T-helper 1 cell treated with Interleukin-12 subunit alpha and Interleukin-12 subunit beta and Interleukin-4 antibody, amounts not matched to agents 30 μg/mL and 1 μg/mL, for 36 hours (primary cell): ENCODE results near the gene PFKM.

Source experiments
- H3K27ac Mint-ChIP-seq: one replicate; pipeline ENCODE4 v1.8.0; 2021; ENCODE audit warnings: mild to moderate bottlenecking, mixed read lengths
- H3K27me3 Mint-ChIP-seq: one replicate; pipeline ENCODE4 v1.8.0; 2021; ENCODE audit warnings: low read depth, mixed read lengths
- H3K36me3 Mint-ChIP-seq: one replicate; pipeline ENCODE4 v1.8.0; 2021; ENCODE audit warnings: low read depth, mixed read lengths
- H3K4me1 Mint-ChIP-seq: one replicate; pipeline ENCODE4 v1.8.0; 2021; ENCODE audit warnings: low read depth, mixed read lengths
- H3K4me3 Mint-ChIP-seq: one replicate; pipeline ENCODE4 v1.8.0; 2021; ENCODE audit warnings: mild to moderate bottlenecking, moderate library complexity, mixed read lengths
- H3K9me3 Mint-ChIP-seq: one replicate; pipeline ENCODE4 v1.8.0; 2021; ENCODE audit warnings: mixed read lengths

PFKM gene

GRCh38 chr12:48180857-48181495 is 61.8 kb downstream of the PFKM start:
- Mint-ChIP-seq H3K9me3 (no peaks in the 10 kb centered on the region), H3K4me3 (no peak overlapping the region), H3K36me3 (no peaks in the 10 kb centered on the region), H3K4me1 (peaks cover 15% of the 10 kb centered on the region), H3K27me3 (peaks cover 73% of the 10 kb centered on the region), H3K27ac (no peak overlapping the region)

DNA sequence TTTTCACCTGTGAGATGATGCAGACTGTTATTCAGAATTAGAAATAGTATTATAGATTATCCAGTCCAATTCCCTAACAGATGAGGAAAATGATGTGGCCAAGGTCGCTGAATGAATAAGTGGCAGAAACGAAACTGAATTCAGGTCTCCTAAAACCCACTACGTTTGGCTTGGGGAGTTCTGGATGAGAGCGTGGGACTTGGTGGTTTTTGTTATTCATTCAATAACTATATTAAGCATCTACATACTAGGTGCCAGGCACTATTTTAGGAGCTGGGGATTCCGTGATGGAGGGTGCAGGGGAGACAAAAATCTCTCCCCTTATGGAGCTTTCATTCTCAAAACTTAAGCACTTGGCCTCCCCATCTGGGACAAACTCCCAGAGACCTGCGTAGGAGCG is 63.5 kb downstream of the PFKM start:
- Mint-ChIP-seq H3K27ac (no peak overlapping the region), H3K9me3 (no peaks in the 10 kb centered on the region), H3K4me3 (peak overlapping the region; percentile 88), H3K4me1 (peaks cover 13% of the 10 kb centered on the region), H3K36me3 (no peaks in the 10 kb centered on the region), H3K27me3 (peaks cover 80% of the 10 kb centered on the region)

DNA sequence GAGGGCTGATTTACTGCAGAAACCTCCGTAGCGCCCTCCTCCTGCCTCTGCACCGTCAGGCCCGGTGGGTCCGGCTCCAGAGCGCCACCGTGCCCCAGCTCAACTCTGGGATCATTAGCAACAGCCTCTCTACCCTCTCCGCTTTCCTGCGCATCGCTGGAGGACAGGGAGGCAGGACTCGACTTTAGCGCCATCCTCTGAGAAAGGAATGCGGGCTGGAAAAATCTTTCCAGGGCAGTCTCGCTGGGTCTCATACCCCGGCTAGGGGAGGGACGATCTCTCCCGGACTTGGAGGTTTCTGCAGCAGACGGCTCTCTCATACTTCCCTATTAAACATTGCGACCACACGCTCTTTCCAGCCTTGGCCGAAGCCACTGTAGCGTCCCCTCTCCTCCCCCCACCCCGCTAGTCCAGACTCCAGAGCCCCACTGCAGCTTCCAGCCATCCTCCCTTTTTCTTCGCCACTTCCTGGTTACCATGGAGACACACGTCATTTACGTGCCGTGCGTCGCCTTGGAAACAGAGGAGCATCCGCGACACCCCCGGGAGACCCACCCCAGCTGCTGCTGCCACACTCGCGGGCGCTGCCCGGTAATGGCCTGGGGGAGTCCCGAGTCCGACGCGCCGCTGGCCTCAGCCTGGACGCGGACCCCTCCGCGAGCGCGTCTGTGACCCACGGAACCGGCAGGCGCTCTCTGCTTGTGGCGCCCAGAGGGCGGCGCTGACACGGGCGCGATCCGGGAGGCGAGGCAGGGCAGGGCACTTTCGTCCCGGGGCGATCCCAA is 64.1 kb downstream of the PFKM start, which contains the start of gene CCDC184:
Gene CCDC184 (plus strand): TSS at position 554 of the 785 bp plus-strand sequence. CDS start 479 bp downstream, outside the sequence.
- Mint-ChIP-seq H3K36me3 (no peaks in the 10 kb centered on the region), H3K9me3 (no peaks in the 10 kb centered on the region), H3K27me3 (peaks cover 80% of the 10 kb centered on the region)

GRCh38 chr12:48183876-48184548 is 64.8 kb downstream of the PFKM start:
- no peaks in the 10 kb centered on the region for H3K36me3 Mint-ChIP-seq
- H3K4me3 Mint-ChIP-seq: peak overlapping the region; percentile 66
- H3K4me1 Mint-ChIP-seq: peaks cover 13% of the 10 kb centered on the region
- no peaks in the 10 kb centered on the region for H3K9me3 Mint-ChIP-seq
- H3K27ac Mint-ChIP-seq: peak overlapping the region; percentile 6
- peaks cover 78% of the 10 kb centered on the region for H3K27me3 Mint-ChIP-seq

More for the DNA sequence above, 64.1 kb downstream of the PFKM start, which contains the start of gene CCDC184:
- peaks cover 13% of the 10 kb centered on the region for H3K4me1 Mint-ChIP-seq
- H3K4me3 Mint-ChIP-seq: peak within 1 kb of the TSS; percentile 88
- H3K27ac Mint-ChIP-seq: peak within 1 kb of the TSS; percentile 67

DNA sequence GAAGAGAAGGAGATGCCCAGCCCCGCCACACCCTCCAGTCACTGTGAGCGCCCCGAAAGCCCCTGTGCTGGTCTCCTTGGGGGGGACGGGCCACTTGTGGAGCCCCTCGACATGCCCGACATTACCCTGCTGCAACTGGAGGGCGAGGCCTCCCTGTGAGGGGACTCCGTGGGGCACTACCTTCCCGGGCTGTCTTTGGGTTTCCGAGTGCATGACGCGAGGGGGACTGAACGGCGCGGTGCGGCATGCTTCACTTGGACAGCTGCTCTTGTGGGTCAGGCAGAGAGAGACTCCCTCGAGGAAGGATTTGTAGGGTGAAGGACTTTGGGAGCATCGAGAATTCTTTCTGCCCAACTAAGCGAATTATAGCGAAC is 65.4 kb downstream of the PFKM start:
- no peaks in the 10 kb centered on the region for H3K9me3 Mint-ChIP-seq
- H3K27ac Mint-ChIP-seq: no peak overlapping the region
- peaks cover 78% of the 10 kb centered on the region for H3K27me3 Mint-ChIP-seq
- no peaks in the 10 kb centered on the region for H3K36me3 Mint-ChIP-seq
- H3K4me3 Mint-ChIP-seq: peak overlapping the region; percentile 48
- peaks cover 13% of the 10 kb centered on the region for H3K4me1 Mint-ChIP-seq

DNA sequence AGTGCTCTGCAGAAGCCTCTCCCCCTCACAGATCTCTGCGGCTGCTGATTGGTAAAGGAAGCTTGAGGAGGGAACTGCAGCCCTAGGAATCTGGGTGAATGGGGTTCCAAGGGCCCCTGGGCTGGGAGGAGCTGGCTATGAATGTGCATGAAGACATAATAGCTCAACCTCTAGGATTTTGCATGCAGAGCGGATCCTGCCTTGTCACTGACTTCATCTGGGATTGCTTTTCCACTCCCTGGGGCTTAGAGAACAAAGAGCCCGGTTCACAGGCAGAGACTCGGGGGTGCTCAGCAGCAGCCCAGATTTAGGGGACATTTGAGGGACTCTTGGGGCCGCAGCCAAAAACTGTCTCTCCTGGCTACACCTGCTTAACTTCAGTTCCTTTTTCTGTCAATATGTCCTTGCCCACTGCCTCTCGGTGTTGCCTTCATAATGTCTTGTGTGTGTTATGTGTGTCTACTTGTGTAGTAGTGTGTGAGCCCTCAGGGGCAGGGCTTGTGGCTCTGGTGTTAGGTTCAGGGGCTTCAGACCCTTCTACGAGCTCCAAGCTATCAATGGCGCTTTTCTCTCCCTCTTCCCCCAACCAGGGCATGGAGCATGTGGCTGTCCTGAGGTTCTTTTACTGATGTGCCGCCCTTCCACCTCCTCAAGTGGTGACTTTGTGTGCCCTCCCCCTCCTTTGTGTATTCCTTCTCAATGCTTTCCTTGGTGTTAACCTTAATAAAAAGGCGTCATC is 66.2 kb downstream of the PFKM start:
- H3K27ac Mint-ChIP-seq: no peak overlapping the region
- peaks cover 16% of the 10 kb centered on the region for H3K4me1 Mint-ChIP-seq
- no peaks in the 10 kb centered on the region for H3K36me3 Mint-ChIP-seq
- H3K27me3 Mint-ChIP-seq: peaks cover 80% of the 10 kb centered on the region
- H3K9me3 Mint-ChIP-seq: no peaks in the 10 kb centered on the region
- H3K4me3 Mint-ChIP-seq: peak overlapping the region; percentile 26

- H3K4me1 Mint-ChIP-seq: peaks cover 11% of the 10 kb centered on the region
- H3K27me3 Mint-ChIP-seq: peaks cover 72% of the 10 kb centered on the region
- no peak overlapping the region for H3K4me3 Mint-ChIP-seq
- no peaks in the 10 kb centered on the region for H3K9me3 Mint-ChIP-seq
- H3K27ac Mint-ChIP-seq: no peak overlapping the region
- no peaks in the 10 kb centered on the region for H3K36me3 Mint-ChIP-seq
Observed at GRCh38 chr12:48187916-48188695, 68.9 kb downstream of the PFKM start.

DNA sequence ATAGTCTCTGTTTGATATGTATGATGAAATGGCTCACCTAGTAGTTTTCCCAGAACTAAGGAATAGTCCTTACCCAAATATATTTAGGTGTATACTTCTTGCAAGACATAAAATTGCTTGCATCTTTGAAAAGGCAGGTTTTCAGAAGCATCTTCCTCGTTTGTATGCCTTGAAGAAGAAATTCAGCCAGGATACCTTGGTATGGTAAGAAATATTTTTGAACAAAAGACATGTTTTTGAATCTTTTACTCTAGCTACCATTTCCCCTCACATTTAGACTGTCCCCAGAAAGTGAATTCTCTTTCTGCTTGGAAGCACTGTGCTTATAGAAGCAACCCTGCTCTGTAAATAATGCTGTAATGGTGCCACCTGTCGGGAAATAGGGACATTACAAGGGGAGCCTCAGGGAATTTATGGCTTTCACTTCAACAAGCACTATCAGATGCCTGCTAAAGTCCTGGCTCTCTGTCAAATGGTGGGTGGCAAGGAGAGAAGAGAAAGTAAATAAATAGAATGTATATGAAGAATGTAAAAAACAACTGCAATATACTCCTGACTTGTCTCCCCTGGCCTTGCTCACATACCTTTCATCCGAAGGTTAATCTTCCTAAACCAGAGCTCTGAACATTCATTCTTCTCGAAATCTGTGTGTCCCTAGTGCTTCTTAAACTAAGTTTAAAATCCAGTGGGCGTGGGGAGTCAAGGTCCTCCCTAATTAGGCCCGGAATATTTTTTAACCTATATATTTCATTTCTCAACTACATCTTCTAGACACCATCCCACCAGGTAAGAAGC is 70.4 kb downstream of the PFKM start:
- H3K4me1 Mint-ChIP-seq: peaks cover 11% of the 10 kb centered on the region
- no peak overlapping the region for H3K4me3 Mint-ChIP-seq
- peaks cover 76% of the 10 kb centered on the region for H3K27me3 Mint-ChIP-seq
- H3K9me3 Mint-ChIP-seq: no peaks in the 10 kb centered on the region
- H3K27ac Mint-ChIP-seq: no peak overlapping the region
- no peaks in the 10 kb centered on the region for H3K36me3 Mint-ChIP-seq

GRCh38 chr12:48191096-48191495 is 71.9 kb downstream of the PFKM start:
- H3K9me3 Mint-ChIP-seq: no peaks in the 10 kb centered on the region
- H3K4me3 Mint-ChIP-seq: no peak overlapping the region
- no peak overlapping the region for H3K27ac Mint-ChIP-seq
- peaks cover 67% of the 10 kb centered on the region for H3K27me3 Mint-ChIP-seq
- H3K4me1 Mint-ChIP-seq: peaks cover 9% of the 10 kb centered on the region
- H3K36me3 Mint-ChIP-seq: no peaks in the 10 kb centered on the region

- Mint-ChIP-seq H3K27ac (no peak overlapping the region), H3K9me3 (no peaks in the 10 kb centered on the region), H3K27me3 (peaks cover 51% of the 10 kb centered on the region), H3K4me3 (no peak overlapping the region), H3K36me3 (no peaks in the 10 kb centered on the region), H3K4me1 (peaks cover 10% of the 10 kb centered on the region)
Observed at GRCh38 chr12:48192861-48193260, 73.7 kb downstream of the PFKM start.

- Mint-ChIP-seq H3K4me1 (peaks cover 10% of the 10 kb centered on the region), H3K9me3 (no peaks in the 10 kb centered on the region), H3K4me3 (no peak overlapping the region), H3K27ac (no peak overlapping the region), H3K36me3 (no peaks in the 10 kb centered on the region), H3K27me3 (peaks cover 44% of the 10 kb centered on the region)
Observed at GRCh38 chr12:48193623-48194022, 74.5 kb downstream of the PFKM start.

DNA sequence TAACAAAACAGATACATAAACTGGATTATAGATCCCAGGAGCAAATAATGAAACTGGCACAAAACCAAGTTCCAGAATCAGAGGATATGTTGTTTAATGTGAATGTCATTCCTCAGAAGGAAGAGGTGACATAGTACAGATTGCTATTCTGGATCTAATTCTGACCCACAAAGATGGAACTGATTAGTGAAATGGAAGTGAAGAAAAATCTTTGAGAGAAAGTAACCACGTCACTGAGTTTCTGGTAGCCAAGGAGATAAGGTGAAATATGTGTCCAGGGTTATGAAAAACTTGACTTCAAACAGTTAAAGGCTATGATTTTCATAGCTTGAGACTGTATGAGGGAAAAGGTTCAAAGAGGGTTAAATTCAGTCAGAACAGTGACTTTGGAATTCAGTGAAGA is 75.6 kb downstream of the PFKM start:
- peaks cover 16% of the 10 kb centered on the region for H3K4me1 Mint-ChIP-seq
- H3K27me3 Mint-ChIP-seq: peaks cover 34% of the 10 kb centered on the region
- no peak overlapping the region for H3K4me3 Mint-ChIP-seq
- peaks cover 1% of the 10 kb centered on the region for H3K36me3 Mint-ChIP-seq
- no peaks in the 10 kb centered on the region for H3K9me3 Mint-ChIP-seq
- no peak overlapping the region for H3K27ac Mint-ChIP-seq
